ENCODE measurements around the gene CRELD2.

GRCh38 chr22:49878206-49878605 is 40.2 kb upstream of the CRELD2 start:
- no peak for TF ChIP-seq ZNF433 (tag by site-specific recombination; IDR thresholded peaks at IDR 0.05; ENCODE audit: low read depth)
- no peak for TF ChIP-seq CTCF (tag by site-specific recombination; IDR thresholded peaks at IDR 0.05)
- no peak for TF ChIP-seq REST (tag by site-specific recombination; IDR thresholded peaks at IDR 0.05)
- TF ChIP-seq YY1 (tag by site-specific recombination; IDR thresholded peaks at IDR 0.05) = no peak
- TF ChIP-seq ZNF274 (IDR thresholded peaks at IDR 0.05; ENCODE audit: low read length) = no peak
- TF ChIP-seq ZNF274 (tag by site-specific recombination; IDR thresholded peaks at IDR 0.05; ENCODE audit: borderline replicate concordance) = no peak
- TF ChIP-seq TRIM28 (IDR thresholded peaks at IDR 0.05; ENCODE audit: borderline replicate concordance, low read length) = no peak
- no peak for TF ChIP-seq ZNF768 (tag by site-specific recombination; IDR thresholded peaks at IDR 0.05)
- TF ChIP-seq ZNF48 (tag by site-specific recombination; IDR thresholded peaks at IDR 0.05) = no peak
- TF ChIP-seq ZNF529 (tag by site-specific recombination; IDR thresholded peaks at IDR 0.05; ENCODE audit: insufficient replicate concordance) = no peak
- no peak for TF ChIP-seq ZNF19 (tag by site-specific recombination; IDR thresholded peaks at IDR 0.05; ENCODE audit: low read depth)
- TF ChIP-seq ZNF354C (tag by site-specific recombination; IDR thresholded peaks at IDR 0.05; ENCODE audit: borderline replicate concordance, low read depth) = no peak
- no peak for TF ChIP-seq ZNF629 (tag by site-specific recombination; IDR thresholded peaks at IDR 0.05)

All from HEK293 (cell line).